Esophagus squamous epithelium (tissue), 5 donors: ENCODE results near the gene PCDHGA1. TPM values are rescaled to one million over a fixed set of nuclear protein-coding genes. Genes with fewer than 3 reads are reported as not detected.
"Not testable (repeated sequence)": the region's sequence is repeated elsewhere in the genome, so short reads cannot be mapped to it uniquely, and the experiment has no call there.

ENCODE experiments used
- DNase-seq: peaks from one replicate; lab custom pipeline; 2025; lab: John Stamatoyannopoulos, UW
- H3K27ac ChIP-seq, 4 donors: fragments of 200-600 bp; sonication (generic); one replicate each; pipeline ENCODE4 v1.5.1; 2016 to 2019; ENCODE audit warnings: mild to moderate bottlenecking in 1 of 4
- H3K27me3 ChIP-seq, 4 donors: fragments of 200-600 bp; sonication (generic); 1 replicate in 3 of 4; 2 replicates in 1 of 4; pipeline versions ENCODE4 v1.5.1 to v1.6.0; 2017 to 2021; ENCODE audit warnings: antibody characterized with exemption in 1 of 4
- H3K36me3 ChIP-seq, 3 donors: fragments of 200-600 bp; sonication (generic); one replicate each; pipeline ENCODE4 v1.5.1; 2016 to 2019
- H3K4me1 ChIP-seq, 3 donors: fragments of 200-600 bp; sonication (generic); one replicate each; pipeline ENCODE4 v1.5.1; 2017 to 2019
- H3K4me3 ChIP-seq, 4 donors: fragments of 200-600 bp; sonication (generic); 1 replicate in 3 of 4; 2 replicates in 1 of 4; pipeline ENCODE4 v1.5.1; 2016 to 2019; ENCODE audit warnings: mild to moderate bottlenecking in 2 of 4, moderate library complexity in 1 of 4
- H3K9me3 ChIP-seq, 3 donors: fragments of 200-600 bp; sonication (generic); one replicate each; pipeline ENCODE4 v1.5.1; 2016 to 2019
- CTCF ChIP-seq, 6 experiments: fragments of 450-650 bp in 4 of 6; fragments of 200-600 bp in 2 of 6; sonication (generic) in 2 of 6; IDR thresholded peaks; one replicate each; pipeline ENCODE4 v1.5.1; 2016 to 2019; ENCODE audit warnings: antibody characterized with exemption in 6 of 6, mild to moderate bottlenecking in 4 of 6, moderate library complexity in 4 of 6
- POLR2A ChIP-seq, 4 donors: fragments of 450-650 bp; IDR thresholded peaks; one replicate each; pipeline ENCODE4 v1.6.1; 2017; ENCODE audit warnings: antibody characterized with exemption in 4 of 4, mild to moderate bottlenecking in 4 of 4, moderate library complexity in 3 of 4
- WGBS, 2 donors: methylation state at CpG; one replicate each; pipeline ENCODE4 v1.1.5; 2018; 5-methylcytosine and 5-hydroxymethylcytosine counted together
- intact Hi-C: fragments of 100-400 bp; cut with DNase I; formaldehyde crosslinking; loops from one replicate; pipeline ENCODE4 v1.15.0; 2022
- total RNA-seq, 4 donors: library from RNA; depleted of rRNA; stranded (reverse); fragments of >200 nt; gene quantifications; one replicate each; pipeline ENCODE4 v1.1.0, GENCODE V29; 2016
- donor health status: DM: yes; HTN: yes; CAD: no.

PCDHGA1 gene
- total RNA-seq, 4 donors from 2014 or later = 0.19 to 0.66 (median 0.34) TPM

GRCh38 chr5:141422742-141423291, 92.5 kb downstream of the PCDHGA1 start:
- intact Hi-C loops = no loop called here
- Histone ChIP-seq H3K27me3 (peaks cover 0 to 39% (median 0%) of the 10 kb centered on the region in 4 donors), H3K36me3 (peaks cover 0 to 9% (median 0%) of the 10 kb centered on the region in 3 donors), H3K27ac (no peak overlapping the region), H3K4me3 (peak overlapping the region in 1 of 4 donors; percentile 5), H3K9me3 (peaks cover 29 to 100% (median 93%) of the 10 kb centered on the region in 3 donors), H3K4me1 (peaks cover 0 to 8% (median 0%) of the 10 kb centered on the region in 3 donors)
- WGBS, 2 donors = no CpG with 5 or more reads among the region's 42 CpGs
- DNase-seq = no peak
- TF ChIP-seq POLR2A (IDR thresholded peaks at IDR 0.05) (no peak), CTCF (IDR thresholded peaks at IDR 0.05) (no peak)

DNA sequence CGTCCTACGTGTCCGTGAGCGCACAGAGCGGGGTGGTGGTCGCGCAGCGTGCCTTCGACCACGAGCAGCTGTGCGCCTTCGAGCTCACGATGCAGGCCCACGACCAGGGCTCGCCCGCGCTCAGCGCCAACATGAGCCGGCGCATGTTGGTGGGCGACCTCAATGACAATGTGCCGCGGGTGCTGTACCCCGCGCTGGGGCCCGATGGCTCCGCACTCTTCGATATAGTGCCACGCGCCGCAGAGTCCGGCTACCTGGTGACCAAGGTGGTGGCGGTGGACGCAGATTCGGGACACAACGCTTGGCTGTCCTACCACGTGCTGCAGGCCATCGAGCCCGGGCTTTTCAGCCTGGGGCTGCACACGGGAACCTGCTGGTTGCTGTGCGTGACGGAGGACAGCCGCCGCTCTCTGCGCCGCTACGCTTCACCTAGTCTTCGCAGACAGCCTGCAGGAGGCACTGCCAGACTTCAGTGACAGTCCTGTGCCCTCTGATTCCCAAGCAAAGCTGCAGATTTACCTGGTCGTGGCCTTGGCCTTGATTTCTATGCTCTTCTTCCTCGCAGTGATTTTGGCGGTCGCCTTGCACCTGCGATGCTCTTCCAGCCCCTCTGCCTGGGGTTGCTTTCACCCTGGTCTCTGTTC, 97.6 kb downstream of the PCDHGA1 start:
- Histone ChIP-seq H3K4me1 (peaks cover 0 to 12% (median 0%) of the 10 kb centered on the region in 3 donors), H3K4me3 (peak overlapping the region in 1 of 4 donors; percentile 8), H3K27ac (no peak overlapping the region), H3K9me3 (peaks cover 15 to 100% (median 90%) of the 10 kb centered on the region in 3 donors), H3K36me3 (no peaks in the 10 kb centered on the region), H3K27me3 (peaks cover 0 to 12% (median 0%) of the 10 kb centered on the region in 4 donors)
- no peak for TF ChIP-seq POLR2A (IDR thresholded peaks at IDR 0.05)
- no peak for TF ChIP-seq CTCF (IDR thresholded peaks at IDR 0.05)
- WGBS, 2 donors = 53 to 57% methylated on average over 18 to 28 of the region's 53 CpGs
- no peak for DNase-seq
- intact Hi-C loops = no loop called here

GRCh38 chr5:141430332-141431113, 100.2 kb downstream of the PCDHGA1 start, which contains the start of gene PCDHGA12:
Gene PCDHGA12, plus strand, starts transcription at chr5:141430507. Its CDS starts 253 bp downstream, at chr5:141430760.
- Histone ChIP-seq H3K4me1 (peaks cover 0 to 12% (median 0%) of the 10 kb centered on the region in 3 donors), H3K4me3 (peak within 1 kb of the TSS; percentile 2 to 49 (median 24)), H3K27ac (no peak within 1 kb of the TSS), H3K9me3 (peaks cover 16 to 100% (median 86%) of the 10 kb centered on the region in 3 donors), H3K36me3 (no peaks in the 10 kb centered on the region), H3K27me3 (peaks cover 0 to 7% (median 0%) of the 10 kb centered on the region in 4 donors)
- WGBS, 2 donors = 22 to 39% methylated on average over 32 of the region's 33 CpGs
- no peak for DNase-seq
- TF ChIP-seq CTCF (IDR thresholded peaks at IDR 0.05) (peak in 2 of 6 experiments; percentile 29 to 45), POLR2A (IDR thresholded peaks at IDR 0.05) (no peak)
- intact Hi-C loops = no loop called here

GRCh38 chr5:141431286-141431685, 101.0 kb downstream of the PCDHGA1 start:
- peaks cover 0 to 7% (median 0%) of the 10 kb centered on the region in 4 donors for H3K27me3 ChIP-seq
- intact Hi-C loops = no loop called here
- no peak overlapping the region for H3K27ac ChIP-seq
- H3K4me1 ChIP-seq = peaks cover 0 to 12% (median 0%) of the 10 kb centered on the region in 3 donors
- TF ChIP-seq POLR2A (IDR thresholded peaks at IDR 0.05) = no peak
- no peak for TF ChIP-seq CTCF (IDR thresholded peaks at IDR 0.05)
- peak overlapping the region in 2 of 4 donors; percentile 34 to 49 for H3K4me3 ChIP-seq
- 21 to 22% methylated on average over 4 to 10 of the region's 37 CpGs for WGBS, 2 donors
- peaks cover 16 to 100% (median 82%) of the 10 kb centered on the region in 3 donors for H3K9me3 ChIP-seq
- DNase-seq = no peak
- no peaks in the 10 kb centered on the region for H3K36me3 ChIP-seq

DNA sequence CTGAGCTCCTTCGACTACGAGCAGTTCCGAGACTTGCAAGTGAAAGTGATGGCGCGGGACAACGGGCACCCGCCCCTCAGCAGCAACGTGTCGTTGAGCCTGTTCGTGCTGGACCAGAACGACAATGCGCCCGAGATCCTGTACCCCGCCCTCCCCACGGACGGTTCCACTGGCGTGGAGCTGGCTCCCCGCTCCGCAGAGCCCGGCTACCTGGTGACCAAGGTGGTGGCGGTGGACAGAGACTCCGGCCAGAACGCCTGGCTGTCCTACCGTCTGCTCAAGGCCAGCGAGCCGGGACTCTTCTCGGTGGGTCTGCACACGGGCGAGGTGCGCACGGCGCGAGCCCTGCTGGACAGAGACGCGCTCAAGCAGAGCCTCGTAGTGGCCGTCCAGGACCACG, 102.0 kb downstream of the PCDHGA1 start:
- H3K36me3 ChIP-seq, H3K27me3 ChIP-seq, DNase-seq, H3K27ac ChIP-seq, intact Hi-C loops: not testable (repeated sequence)
- whole genome bisulfite sequencing, 2 donors = 50% methylated on average over 8 of the region's 38 CpGs; no CpG with 5 or more reads in 1 of the 2 donors
- H3K4me3 ChIP-seq = peak overlapping the region in 1 of 4 donors; percentile 49
- H3K4me1 ChIP-seq = peaks cover 0 to 12% (median 0%) of the 10 kb centered on the region in 3 donors
- H3K9me3 ChIP-seq = peaks cover 16 to 100% (median 79%) of the 10 kb centered on the region in 3 donors

- H3K9me3 ChIP-seq = peaks cover 12 to 100% (median 78%) of the 10 kb centered on the region in 3 donors
- intact Hi-C loops, H3K27ac ChIP-seq, DNase-seq, H3K27me3 ChIP-seq, H3K36me3 ChIP-seq: not testable (repeated sequence)
- peaks cover 0 to 12% (median 0%) of the 10 kb centered on the region in 3 donors for H3K4me1 ChIP-seq
- peak overlapping the region in 1 of 4 donors; percentile 49 for H3K4me3 ChIP-seq
- WGBS, 2 donors = 27 to 39% methylated on average over 9 to 20 of the region's 29 CpGs
These were observed 102.4 kb downstream of the PCDHGA1 start for GRCh38 chr5:141432726-141433125.
